IMR-90 (cell line): ENCODE measurements around the gene AP3B1. TPM values are rescaled to one million over a fixed set of nuclear protein-coding genes. Genes with fewer than 3 reads are reported as not detected.

ENCODE experiments used
- ATAC-seq: fragments of 200-7000 bp; cut with Tn5 transposase; 2 replicates; pipeline ENCODE4 v1.9.1; 2020; ENCODE audit warnings: low read depth, mild to moderate bottlenecking, moderate library complexity
- BruUV-seq: library from RNA; stranded (reverse); fragments of 400-500 nt; replicated peaks from 2 replicates; lab custom pipeline; 2021; lab: Mats Ljungman, UMichigan
- CTCF ChIA-PET: fragments of 300-600 bp; formaldehyde crosslinking; extraction: SDS; loops from one replicate; lab custom pipeline; 2021; ENCODE audit warnings: antibody characterized with exemption; lab: Yijun Ruan, JAX
- POLR2A ChIA-PET: fragments of 300-600 bp; sonication (Branson Sonifier 250); formaldehyde crosslinking; loops from one replicate; lab custom pipeline; 2022; ENCODE audit warnings: antibody characterized with exemption; ENCODE audit not compliant: unreplicated experiment; lab: Charles Lee
- DNase-seq: peaks from one replicate; pipeline ENCODE4 v3.0.0; 2013
- H2AFZ ChIP-seq: replicated peaks from 2 replicates; pipeline ENCODE3; 2013; ENCODE audit warnings: low read length, mild to moderate bottlenecking; ENCODE audit not compliant: poor library complexity
- H2AK5ac ChIP-seq: 2 replicates; pipeline ENCODE4 v1.6.1; 2013; ENCODE audit warnings: low read depth, low read length, inconsistent platforms
- H2AK9ac ChIP-seq: replicated peaks from 2 replicates; pipeline ENCODE3; 2013; ENCODE audit warnings: mild to moderate bottlenecking, low read depth, low read length, moderate library complexity; ENCODE audit not compliant: poor library complexity
- H2BK120ac ChIP-seq: 2 replicates; pipeline ENCODE4 v1.6.1; 2013; ENCODE audit warnings: low read depth, low read length, inconsistent platforms
- H2BK15ac ChIP-seq: 3 replicates; pipeline ENCODE4 v1.6.1; 2013; ENCODE audit warnings: low read depth, low read length, inconsistent platforms
- H2BK20ac ChIP-seq: 2 replicates; pipeline ENCODE4 v1.6.1; 2013; ENCODE audit warnings: low read depth, mild to moderate bottlenecking, inconsistent platforms, low read length, moderate library complexity
- H2BK5ac ChIP-seq: 2 replicates; pipeline ENCODE4 v1.6.1; 2013; ENCODE audit warnings: mild to moderate bottlenecking, low read depth, low read length, inconsistent platforms; ENCODE audit not compliant: poor library complexity, severe bottlenecking
- H3K14ac ChIP-seq: replicated peaks from 2 replicates; pipeline ENCODE4 v1.6.1; 2013; ENCODE audit warnings: low read depth, low read length, inconsistent platforms
- H3K18ac ChIP-seq: 2 replicates; pipeline ENCODE4 v1.6.1; 2013; ENCODE audit warnings: low read depth, low read length, control low read depth
- H3K23ac ChIP-seq: 2 replicates; pipeline ENCODE4 v1.6.1; 2013; ENCODE audit warnings: low read depth, low read length, inconsistent platforms
- H3K27ac ChIP-seq: 2 replicates; pipeline ENCODE4 v1.5.1; 2013; ENCODE audit warnings: mild to moderate bottlenecking, control low read depth, low read length; ENCODE audit not compliant: insufficient read depth
- H3K27me3 ChIP-seq: 2 replicates; pipeline ENCODE4 v1.6.1; 2013; ENCODE audit warnings: low read length; ENCODE audit not compliant: control insufficient read depth, insufficient read depth
- H3K36me3 ChIP-seq: 2 replicates; pipeline ENCODE4 v1.6.1; 2013; ENCODE audit warnings: low read length, mixed read lengths; ENCODE audit not compliant: control insufficient read depth, insufficient read depth
- H3K4ac ChIP-seq: 2 replicates; pipeline ENCODE4 v1.6.1; 2013; ENCODE audit warnings: low read depth, low read length, inconsistent platforms
- H3K4me1 ChIP-seq: 2 replicates; pipeline ENCODE4 v1.6.1; 2013; ENCODE audit warnings: low read length, mixed read lengths; ENCODE audit not compliant: control insufficient read depth, insufficient read depth
- H3K4me2 ChIP-seq: 2 replicates; pipeline ENCODE4 v1.6.1; 2013; ENCODE audit warnings: low read depth, mild to moderate bottlenecking, control low read depth, low read length, moderate library complexity
- H3K4me3 ChIP-seq: 2 replicates; pipeline ENCODE4 v1.5.1; 2013; ENCODE audit warnings: low read depth, mild to moderate bottlenecking, control low read depth, low read length, moderate library complexity; ENCODE audit not compliant: insufficient read depth
- H3K56ac ChIP-seq: 2 replicates; pipeline ENCODE4 v1.6.1; 2013; ENCODE audit warnings: low read length, inconsistent platforms; ENCODE audit not compliant: insufficient read depth; ENCODE audit errors: extremely low read depth
- H3K79me1 ChIP-seq, 2 experiments: 2 replicates each; pipeline ENCODE4 v1.6.1; 2013; ENCODE audit warnings: low read length in 2 of 2, inconsistent platforms in 1 of 2, low read depth in 1 of 2
- H3K9ac ChIP-seq: 2 replicates; pipeline ENCODE4 v1.6.1; 2013; ENCODE audit warnings: low read depth, low read length, control low read depth
- H3K9me1 ChIP-seq: 2 replicates; pipeline ENCODE4 v1.6.1; 2013; ENCODE audit warnings: low read length, inconsistent platforms; ENCODE audit not compliant: insufficient read depth
- H3K9me3 ChIP-seq: 2 replicates; pipeline ENCODE4 v1.6.1; 2013; ENCODE audit warnings: low read length; ENCODE audit not compliant: control insufficient read depth, insufficient read depth
- H4K20me1 ChIP-seq: 2 replicates; pipeline ENCODE4 v1.6.1; 2013; ENCODE audit warnings: low read length, inconsistent platforms; ENCODE audit not compliant: insufficient read depth
- H4K5ac ChIP-seq: 2 replicates; pipeline ENCODE4 v1.6.1; 2013; ENCODE audit warnings: mild to moderate bottlenecking, low read depth, low read length, control low read depth
- H4K8ac ChIP-seq, 2 experiments: 2 replicates each; pipeline ENCODE4 v1.6.1; 2013; ENCODE audit warnings: low read depth in 2 of 2, low read length in 2 of 2, control low read depth in 1 of 2, inconsistent platforms in 1 of 2
- H4K91ac ChIP-seq: 2 replicates; pipeline ENCODE4 v1.6.1; 2013; ENCODE audit warnings: low read depth, low read length, inconsistent platforms; ENCODE audit not compliant: insufficient read depth
- BHLHE40 ChIP-seq: fragments of 150-350 bp; IDR thresholded peaks from 2 replicates; pipeline ENCODE4 v1.6.1; 2016; ENCODE audit warnings: mild to moderate bottlenecking, low read depth, low read length
- CEBPB ChIP-seq: IDR thresholded peaks from 2 replicates; pipeline ENCODE4 v1.6.1; 2012; ENCODE audit warnings: low read depth, low read length, improper control_type of control experiment
- CHD1 ChIP-seq: IDR thresholded peaks from 2 replicates; pipeline ENCODE4 v1.6.1; 2012; ENCODE audit warnings: low read depth, low read length, improper control_type of control experiment
- CTCF ChIP-seq: conservative IDR thresholded peaks from 2 replicates; pipeline ENCODE4 v1.5.1; 2012; ENCODE audit warnings: mild to moderate bottlenecking, low read depth, low read length, improper control_type of control experiment
- ELK1 ChIP-seq: fragments of 150-350 bp; IDR thresholded peaks from 2 replicates; pipeline ENCODE4 v1.6.1; 2016; ENCODE audit warnings: low read depth, mild to moderate bottlenecking, low read length, moderate library complexity, borderline replicate concordance
- FOS ChIP-seq: fragments of 150-350 bp; IDR thresholded peaks from 2 replicates; pipeline ENCODE4 v1.6.1; 2016; ENCODE audit warnings: low read depth, low read length
- MAFK ChIP-seq: IDR thresholded peaks from 2 replicates; pipeline ENCODE4 v1.6.1; 2012; ENCODE audit warnings: low read depth, low read length, improper control_type of control experiment
- MAZ ChIP-seq: IDR thresholded peaks from 2 replicates; pipeline ENCODE4 v1.6.1; 2012; ENCODE audit warnings: low read depth, mild to moderate bottlenecking, low read length, improper control_type of control experiment, moderate library complexity, borderline replicate concordance
- MXI1 ChIP-seq: IDR thresholded peaks from 2 replicates; pipeline ENCODE4 v1.6.1; 2012; ENCODE audit warnings: low read depth, mild to moderate bottlenecking, low read length, moderate library complexity, borderline replicate concordance
- NFE2L2 ChIP-seq: fragments of 150-350 bp; IDR thresholded peaks from 2 replicates; pipeline ENCODE4 v1.6.1; 2016; ENCODE audit warnings: low read depth, mild to moderate bottlenecking, low read length
- POLR2A ChIP-seq: IDR thresholded peaks from 2 replicates; pipeline ENCODE4 v1.6.1; 2012; ENCODE audit warnings: mild to moderate bottlenecking, low read depth, low read length
- RAD21 ChIP-seq: IDR thresholded peaks from 2 replicates; pipeline ENCODE4 v1.6.1; 2012; ENCODE audit warnings: low read length, improper control_type of control experiment
- RCOR1 ChIP-seq: IDR thresholded peaks from 2 replicates; pipeline ENCODE4 v1.6.1; 2012; ENCODE audit warnings: mild to moderate bottlenecking, low read length, improper control_type of control experiment; ENCODE audit not compliant: insufficient replicate concordance
- RFX5 ChIP-seq: IDR thresholded peaks from 2 replicates; pipeline ENCODE4 v1.8.0; 2012; ENCODE audit warnings: low read depth, mild to moderate bottlenecking, low read length, moderate library complexity
- SMC3 ChIP-seq: fragments of 150-350 bp; IDR thresholded peaks from 2 replicates; pipeline ENCODE4 v1.6.1; 2016; ENCODE audit warnings: low read depth, mild to moderate bottlenecking, antibody characterized with exemption, low read length, moderate library complexity
- USF2 ChIP-seq: fragments of 150-350 bp; IDR thresholded peaks from 2 replicates; pipeline ENCODE4 v1.6.1; 2017; ENCODE audit warnings: mild to moderate bottlenecking, antibody characterized with exemption, low read length, low read depth
- WGBS, 2 experiments: methylation state at CpG; one replicate each; pipeline versions ENCODE4 v1.1.5 to v1.1.7; 2013; ENCODE audit warnings: missing lambda C conversion rate in 2 of 2; ENCODE audit not compliant: insufficient read length in 1 of 2; ENCODE audit errors: extremely low coverage in 2 of 2; 5-methylcytosine and 5-hydroxymethylcytosine counted together
- dilution Hi-C: fragments of 300-500 bp; cut with HindIII; formaldehyde crosslinking; loops from one replicate; pipeline ENCODE4 v1.14.3; 2018; ENCODE audit warnings: low sequenced_read_pairs; ENCODE audit not compliant: unreplicated experiment
- in situ Hi-C: fragments of 300-500 bp; cut with MboI; formaldehyde crosslinking; loops from 3 replicates; pipeline ENCODE4 v1.14.3; 2019; ENCODE audit warnings: low sequenced_read_pairs, inconsistent platforms, mixed read lengths
- intact Hi-C: fragments of 100-400 bp; cut with micrococcal nuclease; formaldehyde crosslinking; loops from 2 replicates; pipeline ENCODE4 v1.10.0; 2022
- polyA plus RNA-seq, 3 experiments: library from polyadenylated mRNA; depleted of rRNA; stranded (reverse); fragments of >200 nt; gene quantifications; 2 replicates each; pipeline ENCODE4 v1.2.3, GENCODE V29; 2012; ENCODE audit warnings: low replicate concordance in 1 of 3
- total RNA-seq: library from RNA; depleted of rRNA; stranded (reverse); fragments of >200 nt; gene quantifications from 2 replicates; pipeline ENCODE4 v1.2.3, GENCODE V29; 2012

The AP3B1 gene
- total and polyA plus RNA-seq, 2 of the 4 experiments (the other 2 are of a cell fraction), result 33.1 to 59.0 TPM

GRCh38 chr5:78007233-78007632 lies 287.3 kb downstream of the AP3B1 start:
- no peak for ATAC-seq
- Histone ChIP-seq H4K8ac (no peak overlapping the region), H2AK9ac (no peak overlapping the region), H4K91ac (no peak overlapping the region), H3K27me3 (no peaks in the 10 kb centered on the region), H3K36me3 (peaks cover 2% of the 10 kb centered on the region), H2BK15ac (no peak overlapping the region), H2BK120ac (no peak overlapping the region), H2BK5ac (no peak overlapping the region), H2BK20ac (no peak overlapping the region), H3K4me3 (no peak overlapping the region), H3K9me1 (peaks cover 8% of the 10 kb centered on the region; the same call in 1 of the 2 replicates), H3K9ac (no peak overlapping the region), H3K4me2 (no peak overlapping the region), H4K20me1 (no peaks in the 10 kb centered on the region), H2AFZ (no peak overlapping the region), H3K18ac (no peak overlapping the region), H3K23ac (no peak overlapping the region), H3K27ac (no peak overlapping the region), H3K14ac (no peak overlapping the region), H3K79me1 (peaks cover 6 to 8% of the 10 kb centered on the region in 2 experiments), H2AK5ac (no peak overlapping the region), H4K5ac (no peak overlapping the region), H3K4ac (no peak overlapping the region), H3K9me3 (no peaks in the 10 kb centered on the region), H3K4me1 (peaks cover 10% of the 10 kb centered on the region), H3K56ac (no peak overlapping the region)
- in situ Hi-C loops (no loop called here), intact Hi-C loops (loop anchor here (5.0 to 10.0 kb wide), 2 partner anchors 230 to 362 kb away; partner anchors contain the start of gene TBCA), dilution Hi-C loops (no loop called here)
- DNase-seq, result no peak
- no peak for TF ChIP-seq MXI1
- no peak for TF ChIP-seq POLR2A
- TF ChIP-seq MAFK, result no peak
- no peak for TF ChIP-seq RAD21
- no peak for TF ChIP-seq BHLHE40
- no peak for TF ChIP-seq ELK1
- TF ChIP-seq RFX5, result no peak
- no peak for TF ChIP-seq RCOR1
- TF ChIP-seq MAZ, result no peak
- TF ChIP-seq NFE2L2, result no peak
- no peak for TF ChIP-seq USF2
- TF ChIP-seq SMC3, result no peak
- no peak for TF ChIP-seq CEBPB
- no peak for TF ChIP-seq CTCF
- TF ChIP-seq FOS, result no peak
- no peak for TF ChIP-seq CHD1
- ChIA-PET CTCF (interaction anchor here (0.6 to 1.2 kb wide), 3 partner anchors 58 to 584 kb away, joined by 3 to 4 read pairs (median 3); no protein-coding TSS in a partner anchor), POLR2A (no interaction called here)
- WGBS, 2 experiments, result no CpG with 5 or more reads among the region's 3 CpGs
- no TSS peak for BruUV-seq
